Measurements from ENCODE around the gene P4HA2.

The P4HA2 gene

GRCh38 chr5:132227485-132228240 is at the start of gene P4HA2:
TSS of gene P4HA2 (minus strand) at chr5:132227853. CDS start at chr5:132218626, 9,227 bp downstream.
- DNase-seq (ENCODE audit: low read depth): peak; percentile 77
- H3K4me3 ChIP-seq (ENCODE audit: low read length): peak within 1 kb of the TSS; percentile 57
- TF ChIP-seq CTCF (IDR thresholded peaks at IDR 0.05; ENCODE audit: insufficient read depth, low read depth, low read length, missing control alignments): no peak

GRCh38 chr5:132277256-132277655 is 49.6 kb upstream of the P4HA2 start:
- H3K4me3 ChIP-seq (ENCODE audit: low read length): no peak overlapping the region
- TF ChIP-seq CTCF (IDR thresholded peaks at IDR 0.05; ENCODE audit: insufficient read depth, low read depth, low read length, missing control alignments): no peak
- DNase-seq (ENCODE audit: low read depth): no peak

- TF ChIP-seq CTCF (IDR thresholded peaks at IDR 0.05; ENCODE audit: insufficient read depth, low read depth, low read length, missing control alignments): no peak
- H3K4me3 ChIP-seq (ENCODE audit: low read length): no peak overlapping the region
- no peak for DNase-seq (ENCODE audit: low read depth)
These were observed 47.9 kb upstream of the P4HA2 start for GRCh38 chr5:132275367-132276220.

GRCh38 chr5:132274050-132274792 is 46.6 kb upstream of the P4HA2 start:
- DNase-seq (ENCODE audit: low read depth): peak; percentile 24
- no peak for TF ChIP-seq CTCF (IDR thresholded peaks at IDR 0.05; ENCODE audit: insufficient read depth, low read depth, low read length, missing control alignments)
- H3K4me3 ChIP-seq (ENCODE audit: low read length): no peak overlapping the region

- no peak for DNase-seq (ENCODE audit: low read depth)
- no peak overlapping the region for H3K4me3 ChIP-seq (ENCODE audit: low read length)
- TF ChIP-seq CTCF (IDR thresholded peaks at IDR 0.05; ENCODE audit: insufficient read depth, low read depth, low read length, missing control alignments): no peak
These were observed 46.0 kb upstream of the P4HA2 start for GRCh38 chr5:132273631-132274030.

GRCh38 chr5:132272311-132273210 is 44.9 kb upstream of the P4HA2 start:
- no peak overlapping the region for H3K4me3 ChIP-seq (ENCODE audit: low read length)
- peak; percentile 35 for DNase-seq (ENCODE audit: low read depth)
- TF ChIP-seq CTCF (IDR thresholded peaks at IDR 0.05; ENCODE audit: insufficient read depth, low read depth, low read length, missing control alignments): peak; percentile 88
